ENCODE data around the gene SUOX.

GRCh38 chr12:56042843-56043242 lies 45.8 kb downstream of the SUOX start:
- TF ChIP-seq CTCF (IDR thresholded peaks at IDR 0.05) (no peak), POLR2A (IDR thresholded peaks at IDR 0.05) (no peak)

Measured in prostate gland (tissue), 2 donors.